DND-41 (cell line): ENCODE results near the gene CCNY.

ENCODE experiments used
- CTCF ChIP-seq: IDR thresholded peaks from 2 replicates; pipeline ENCODE4 v1.5.1; 2012; ENCODE audit warnings: borderline replicate concordance, low read length, moderate library complexity, mild to moderate bottlenecking; ENCODE audit not compliant: poor library complexity, severe bottlenecking; ENCODE audit errors: extremely low read depth
- EZH2 ChIP-seq: IDR thresholded peaks from 3 replicates; pipeline ENCODE4 v1.6.1; 2012; ENCODE audit warnings: borderline replicate concordance, low read depth, mild to moderate bottlenecking, moderate library complexity, low read length, inconsistent platforms; ENCODE audit not compliant: severe bottlenecking

DNA sequence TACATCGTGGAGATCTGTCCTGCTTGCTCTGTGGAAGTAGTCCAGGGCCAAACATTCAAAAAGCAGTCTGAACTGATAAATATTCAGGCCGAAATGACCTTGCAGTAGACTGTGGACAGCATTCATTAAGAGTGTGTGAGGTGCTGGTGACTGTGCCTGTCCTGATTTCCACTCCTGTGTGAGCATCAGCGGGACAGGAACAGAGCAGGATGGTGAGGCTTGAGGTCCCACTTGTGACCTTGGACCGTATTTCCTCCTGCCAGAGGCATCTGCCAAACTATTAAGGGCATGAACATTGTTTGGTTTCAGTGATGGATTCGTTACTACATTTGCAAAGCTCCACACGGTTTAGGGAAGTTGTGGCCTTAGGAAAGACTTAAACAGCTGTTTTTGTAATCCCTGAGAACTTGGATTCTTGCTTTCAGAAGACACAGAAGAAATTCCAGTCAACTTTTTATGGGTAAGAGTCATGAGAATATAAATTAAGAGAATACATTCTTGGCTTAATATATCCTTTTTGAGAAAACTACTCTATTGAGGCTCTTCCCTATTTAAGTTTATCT, 32.8 kb downstream of the CCNY start:
- TF ChIP-seq CTCF (no peak), EZH2 (no peak)
